ENCODE data around the gene CIB4.
A peak's percentile ranks its signal among the peaks of the same experiment; 100 is the strongest.

CIB4 gene

DNA sequence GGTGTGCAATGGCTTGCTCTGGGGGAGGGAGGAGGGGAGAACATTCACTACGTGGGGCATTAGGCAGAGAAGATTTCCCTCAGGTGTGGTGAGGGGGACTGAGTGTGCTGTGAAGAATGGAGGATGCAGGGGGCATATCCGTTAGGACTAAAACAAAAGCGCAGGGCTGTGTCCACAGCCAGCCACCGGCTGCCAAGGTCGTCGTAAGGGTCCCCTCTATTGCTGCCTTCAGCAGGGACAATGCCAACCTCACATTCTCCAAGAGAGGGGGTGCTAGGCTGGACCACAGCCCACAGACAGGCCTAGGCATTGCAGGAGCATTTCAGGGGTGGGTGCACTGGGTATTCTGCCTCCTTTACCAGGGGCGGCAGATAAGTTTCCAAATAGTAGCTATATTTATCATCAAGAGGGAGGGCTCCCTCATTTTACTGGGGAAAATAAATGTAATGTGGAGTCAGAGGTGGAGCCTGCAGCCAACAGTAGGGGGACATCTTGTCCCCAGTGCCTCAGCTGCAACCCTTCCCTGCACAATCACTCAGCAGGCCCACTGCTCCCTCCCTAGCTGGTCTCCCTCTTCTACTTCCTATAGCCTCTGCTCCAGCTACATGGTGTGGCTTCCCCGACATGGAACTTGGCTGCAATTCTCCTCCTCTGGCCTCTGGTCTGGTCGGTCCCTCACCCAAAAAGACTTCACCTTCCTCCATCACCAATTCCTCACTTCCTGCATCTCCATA, 88.4 kb downstream of the CIB4 start:
- DNase-seq (ENCODE audit: low read depth, low spot score), result no peak

DNA sequence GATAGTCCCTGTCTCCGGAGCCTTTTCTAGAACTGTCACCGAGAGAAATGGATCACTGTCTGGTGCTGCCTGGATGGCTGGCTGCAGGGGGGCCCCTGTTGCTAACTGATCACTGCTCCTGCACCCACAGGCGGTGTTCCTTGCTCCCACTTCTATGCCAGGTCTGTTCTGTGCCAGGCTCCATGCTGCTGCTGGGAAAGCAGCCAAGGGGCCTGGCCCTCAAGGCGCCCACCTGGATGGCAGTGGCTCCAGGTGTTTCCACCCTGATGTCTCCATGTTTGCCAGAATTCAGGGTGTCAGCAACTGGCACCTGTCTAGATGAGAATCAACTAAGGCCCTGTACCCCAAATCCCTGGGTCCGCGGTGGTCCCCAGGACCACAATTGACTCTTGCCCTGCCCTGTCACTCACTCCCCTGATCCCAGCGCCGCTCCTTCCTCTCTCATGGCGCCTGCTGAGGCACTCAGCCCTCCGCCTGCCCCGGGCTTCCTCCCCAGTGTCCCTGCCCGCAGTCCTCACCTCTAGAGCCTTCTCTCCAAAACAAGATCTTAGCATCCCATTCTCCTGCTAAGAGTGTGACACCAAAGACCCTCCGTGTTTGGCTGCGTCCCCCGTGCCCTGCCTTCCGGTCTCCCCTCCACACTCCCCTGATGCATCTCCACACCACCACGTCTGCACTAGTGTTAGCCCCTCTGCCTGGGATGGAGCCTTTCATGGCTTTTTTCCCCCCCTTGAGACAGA, 90.7 kb downstream of the CIB4 start:
- DNase-seq (ENCODE audit: low read depth, low spot score), result no peak

DNA sequence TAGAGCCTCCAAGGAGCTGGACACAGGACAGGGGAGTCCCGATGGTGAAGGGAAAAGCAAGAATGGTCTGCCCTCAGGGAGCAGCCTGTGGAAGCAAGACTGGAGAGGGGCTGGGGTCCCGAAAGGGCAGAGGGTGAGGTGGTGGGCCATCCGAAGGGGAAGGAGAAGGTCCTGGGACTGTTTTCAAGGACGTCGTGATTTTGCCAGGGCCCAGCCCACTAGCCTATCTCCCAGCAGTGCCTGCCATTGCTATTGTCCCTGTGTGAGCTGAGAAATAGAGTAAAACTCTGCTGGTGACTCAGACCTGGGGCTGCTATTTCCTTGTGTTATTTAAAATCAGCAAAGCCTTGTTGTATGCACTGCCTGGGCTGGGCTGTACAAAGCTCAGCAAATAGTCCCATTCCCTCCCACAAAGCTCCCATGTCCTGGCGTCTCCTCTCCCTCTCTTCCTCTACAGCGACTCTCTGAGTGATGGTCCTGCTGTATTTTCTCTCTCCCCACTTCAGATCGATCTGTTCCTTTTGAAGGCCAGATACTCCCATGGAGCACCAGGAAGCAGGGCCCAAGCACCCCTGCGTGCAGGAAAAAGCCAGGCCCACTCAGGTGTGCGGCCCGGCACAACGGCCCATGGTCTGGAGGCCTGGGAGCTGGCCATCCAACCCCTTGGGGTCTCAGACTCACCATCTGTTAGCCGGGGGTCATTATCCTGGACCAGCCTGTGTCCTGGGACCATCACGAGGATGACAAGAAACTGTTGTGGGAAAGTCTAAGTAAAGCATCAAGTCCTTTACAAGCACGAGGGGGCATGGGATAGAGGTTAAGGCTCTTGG, 98.3 kb downstream of the CIB4 start:
- no peak for DNase-seq (ENCODE audit: low read depth, low spot score)

DNA sequence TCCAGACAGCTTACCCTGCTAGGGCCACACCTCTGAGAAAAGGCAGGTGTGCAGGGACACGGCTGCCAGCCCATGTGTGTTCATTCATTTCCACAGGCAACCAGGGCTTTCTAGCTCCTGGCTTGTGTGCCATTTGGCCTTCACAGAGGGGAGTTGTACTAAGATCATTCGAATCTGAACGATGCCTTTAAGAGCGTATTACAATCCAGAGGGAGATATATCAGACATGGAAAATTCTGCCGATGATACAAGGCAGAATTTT, 99.0 kb downstream of the CIB4 start:
- DNase-seq (ENCODE audit: low read depth, low spot score), result no peak

DNA sequence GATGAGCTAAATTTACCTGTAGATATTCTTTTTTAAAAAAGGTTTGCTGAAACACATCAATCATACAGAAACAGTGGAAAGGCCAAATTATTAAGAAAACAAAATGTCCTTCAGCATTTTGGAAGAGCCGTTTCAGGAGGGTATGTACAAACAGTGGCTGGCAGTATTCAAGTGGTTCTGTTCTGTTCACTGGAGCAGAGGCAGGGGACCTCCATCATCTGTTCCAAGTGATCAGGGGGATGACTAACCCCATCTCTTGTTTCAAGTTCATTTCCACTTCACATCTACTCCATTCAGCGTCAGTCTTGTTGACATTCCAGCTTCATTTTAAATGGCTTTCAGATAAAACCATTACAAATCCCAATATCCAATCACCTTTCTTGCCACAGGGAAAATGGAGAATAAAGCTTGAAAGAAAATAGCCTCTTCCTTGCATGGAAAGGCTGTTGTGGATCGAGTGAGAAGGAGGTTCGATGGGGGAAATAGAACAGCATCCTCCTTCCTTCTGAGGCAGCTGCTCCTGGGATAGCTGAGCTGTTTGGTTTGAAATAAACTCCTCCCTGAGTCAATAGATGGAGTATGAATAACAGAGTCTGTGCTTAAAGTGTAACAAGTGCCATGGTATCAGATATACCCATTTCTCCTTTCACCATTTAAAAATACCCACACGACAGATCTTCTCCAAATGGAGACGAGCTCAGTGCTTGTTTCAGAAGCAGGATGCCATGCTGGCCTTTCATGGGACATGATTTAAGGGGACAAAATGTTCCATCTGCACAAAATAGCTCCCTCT, 99.6 kb downstream of the CIB4 start:
- no peak for DNase-seq (ENCODE audit: low read depth, low spot score)

DNA sequence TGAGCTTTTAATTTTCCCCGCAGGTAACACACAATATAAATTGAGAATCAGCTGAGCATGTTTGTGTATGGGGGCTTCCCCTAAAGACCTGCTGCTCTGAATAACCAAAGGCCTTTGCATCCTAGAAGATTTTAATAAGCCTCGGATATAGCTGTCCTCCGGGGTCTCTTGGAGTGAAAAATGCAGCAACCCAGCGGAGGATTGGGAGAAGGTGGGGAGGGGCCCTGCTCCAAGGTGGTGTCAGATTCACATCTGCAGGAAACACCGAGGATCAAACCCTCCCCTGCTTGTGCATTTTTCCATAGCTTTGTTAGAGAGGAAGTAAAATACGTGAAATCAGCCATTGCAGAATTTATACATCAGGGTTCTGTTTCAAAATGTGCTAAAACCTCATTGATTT, 100.2 kb downstream of the CIB4 start:
- DNase-seq (ENCODE audit: low read depth, low spot score), result no peak

DNA sequence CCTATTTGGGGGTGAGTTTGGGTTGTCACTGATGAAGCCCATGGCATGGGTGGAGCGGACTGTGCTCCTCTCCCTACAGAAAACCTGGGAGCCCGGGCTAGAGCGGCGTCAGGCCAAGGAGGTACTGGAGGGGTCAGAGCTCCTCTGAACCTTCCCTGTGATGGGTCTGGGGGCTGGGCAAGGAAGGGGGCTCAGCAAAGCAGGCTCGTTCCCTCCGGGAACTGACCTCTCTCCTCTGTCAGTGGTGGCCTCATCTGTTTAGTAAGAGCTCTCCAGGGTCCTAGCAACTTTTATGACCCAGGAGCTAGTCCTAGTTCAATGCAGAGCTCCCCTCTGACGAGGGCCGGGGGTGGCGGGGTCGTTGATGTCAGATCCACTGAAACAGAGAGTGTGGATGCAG, 100.9 kb downstream of the CIB4 start:
- DNase-seq (ENCODE audit: low read depth, low spot score), result no peak

DNA sequence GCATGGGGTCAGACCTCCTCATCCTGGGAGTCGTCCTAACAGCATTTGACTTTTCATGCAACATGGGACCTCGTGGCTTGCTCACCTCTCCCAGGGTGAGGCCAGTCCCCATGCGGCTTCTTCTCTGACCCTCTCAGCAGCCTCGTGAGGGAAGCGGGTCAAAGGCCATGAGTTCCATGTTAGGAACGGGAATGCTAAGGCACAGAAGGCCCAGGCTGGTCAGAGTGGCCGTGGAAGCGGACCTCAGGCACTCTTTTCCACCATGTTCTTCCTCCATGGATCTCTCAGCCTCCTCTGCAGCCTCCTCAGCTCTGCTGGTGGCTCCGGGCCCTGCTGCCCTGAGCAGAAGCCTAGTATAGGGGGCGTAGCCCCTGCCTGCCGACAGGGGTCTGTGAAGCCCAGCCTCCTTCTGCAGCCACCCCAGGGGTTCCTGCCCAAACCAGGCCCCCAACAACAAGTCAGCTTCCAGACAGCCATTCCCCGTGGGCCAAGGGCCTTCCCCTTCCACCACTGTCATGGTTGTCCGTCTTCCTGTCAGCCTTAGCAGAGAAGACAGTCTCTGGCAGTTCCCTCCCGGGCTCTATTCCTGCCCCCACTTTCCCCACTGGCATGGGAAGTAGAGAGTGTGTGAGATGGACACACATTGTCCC, 103.2 kb downstream of the CIB4 start:
- DNase-seq (ENCODE audit: low read depth, low spot score), result no peak

DNA sequence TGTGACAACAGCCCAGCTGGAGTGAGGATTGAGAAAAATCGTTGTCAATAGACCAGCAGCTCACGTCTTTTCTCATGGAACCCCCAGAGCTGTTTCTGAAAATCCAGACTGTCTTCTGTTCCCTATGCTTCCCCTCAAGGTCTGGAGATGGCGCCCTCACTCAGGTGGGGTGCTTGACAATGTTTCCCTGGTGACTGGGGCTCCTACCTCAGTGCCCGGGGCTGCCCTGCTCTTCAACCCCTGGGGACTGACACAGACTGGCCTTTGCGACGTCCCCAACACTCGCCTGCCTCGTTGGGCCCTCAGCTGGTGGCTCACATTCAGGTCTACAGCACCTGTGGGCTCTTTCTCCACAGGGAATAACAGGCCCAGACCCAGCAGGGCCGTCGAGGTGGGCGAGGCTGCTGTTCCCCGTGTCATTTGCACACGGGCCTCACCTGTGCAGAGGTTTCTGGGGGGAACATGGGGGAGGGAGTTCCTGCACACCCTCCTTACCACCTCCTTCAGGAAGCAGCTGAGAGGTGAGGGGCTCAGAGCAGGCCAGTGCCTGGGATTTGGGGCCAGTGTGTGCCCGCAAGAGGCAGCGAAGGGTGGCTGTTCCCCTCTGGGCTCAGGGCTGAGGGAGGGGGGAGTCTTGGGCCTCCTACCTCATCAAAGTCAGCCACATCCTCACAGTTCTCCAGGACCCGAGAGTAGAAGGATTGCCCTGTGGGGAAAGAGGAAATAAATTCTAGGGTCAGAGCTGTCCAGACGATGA, 103.9 kb downstream of the CIB4 start:
- no peak for DNase-seq (ENCODE audit: low read depth, low spot score)

DNA sequence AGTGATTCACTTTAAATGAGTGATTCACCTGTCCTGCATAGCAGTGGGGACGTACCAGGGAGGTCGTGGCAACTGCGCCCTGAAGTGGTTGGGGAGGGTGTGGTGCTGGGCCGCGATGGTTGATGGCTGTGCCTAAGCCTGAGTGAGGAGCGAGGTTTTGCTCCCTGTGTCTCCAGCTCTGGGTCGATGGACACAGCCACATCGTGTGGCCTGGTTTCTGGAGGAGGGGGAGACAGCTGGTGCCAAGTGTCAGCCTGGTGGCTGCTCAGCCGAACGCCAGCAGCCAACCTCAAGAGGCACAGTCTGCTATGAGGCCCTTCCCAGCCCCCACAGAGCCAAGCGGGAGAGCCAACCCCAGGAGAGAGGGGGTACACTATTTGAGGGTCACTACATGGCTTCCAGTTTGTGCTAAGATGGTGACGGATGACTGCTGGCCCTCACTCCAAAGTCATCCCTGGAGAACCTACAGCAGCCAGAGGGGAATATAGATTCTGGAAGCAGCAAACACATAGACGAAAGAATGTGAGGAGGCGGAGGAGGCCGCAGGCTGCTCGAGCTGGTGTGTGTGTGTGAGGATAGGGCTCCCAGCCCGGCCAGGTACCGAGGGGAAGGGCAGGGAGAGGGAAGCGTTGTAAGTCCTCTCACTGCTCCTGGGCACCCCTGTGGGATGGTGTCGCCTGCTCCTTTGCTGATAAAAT, 104.6 kb downstream of the CIB4 start:
- peak; percentile 52 for DNase-seq (ENCODE audit: low read depth, low spot score)

DNA sequence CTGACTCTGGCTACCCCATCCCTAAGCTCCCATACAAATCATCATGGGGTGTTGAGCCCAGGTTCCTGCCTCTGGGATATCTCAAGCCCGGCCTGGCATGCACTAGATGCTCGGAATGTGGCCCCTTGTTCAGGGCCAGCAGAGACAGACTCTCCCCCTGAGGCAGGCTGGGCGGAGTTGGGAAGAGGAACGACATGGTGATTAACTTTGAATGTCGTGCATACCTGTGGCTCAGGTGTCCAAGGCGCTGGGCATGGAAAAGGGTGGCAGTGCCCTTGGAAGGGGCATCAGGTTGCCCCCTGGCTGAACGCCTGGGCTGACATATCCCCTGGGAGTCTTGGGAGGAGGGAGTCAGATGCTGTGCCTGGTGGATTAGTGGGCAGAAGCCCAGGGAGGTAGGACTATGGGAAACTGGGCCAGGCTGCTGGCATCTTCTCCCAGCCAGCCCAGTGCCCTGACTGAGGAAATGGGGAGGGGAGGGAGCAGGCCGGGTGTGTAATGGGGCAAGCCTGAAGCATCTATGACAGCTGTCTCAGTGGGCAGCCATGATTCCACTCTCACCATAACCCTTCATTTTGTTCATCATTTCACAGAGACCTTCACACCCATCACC, 105.4 kb downstream of the CIB4 start:
- DNase-seq (ENCODE audit: low read depth, low spot score), result no peak

DNA sequence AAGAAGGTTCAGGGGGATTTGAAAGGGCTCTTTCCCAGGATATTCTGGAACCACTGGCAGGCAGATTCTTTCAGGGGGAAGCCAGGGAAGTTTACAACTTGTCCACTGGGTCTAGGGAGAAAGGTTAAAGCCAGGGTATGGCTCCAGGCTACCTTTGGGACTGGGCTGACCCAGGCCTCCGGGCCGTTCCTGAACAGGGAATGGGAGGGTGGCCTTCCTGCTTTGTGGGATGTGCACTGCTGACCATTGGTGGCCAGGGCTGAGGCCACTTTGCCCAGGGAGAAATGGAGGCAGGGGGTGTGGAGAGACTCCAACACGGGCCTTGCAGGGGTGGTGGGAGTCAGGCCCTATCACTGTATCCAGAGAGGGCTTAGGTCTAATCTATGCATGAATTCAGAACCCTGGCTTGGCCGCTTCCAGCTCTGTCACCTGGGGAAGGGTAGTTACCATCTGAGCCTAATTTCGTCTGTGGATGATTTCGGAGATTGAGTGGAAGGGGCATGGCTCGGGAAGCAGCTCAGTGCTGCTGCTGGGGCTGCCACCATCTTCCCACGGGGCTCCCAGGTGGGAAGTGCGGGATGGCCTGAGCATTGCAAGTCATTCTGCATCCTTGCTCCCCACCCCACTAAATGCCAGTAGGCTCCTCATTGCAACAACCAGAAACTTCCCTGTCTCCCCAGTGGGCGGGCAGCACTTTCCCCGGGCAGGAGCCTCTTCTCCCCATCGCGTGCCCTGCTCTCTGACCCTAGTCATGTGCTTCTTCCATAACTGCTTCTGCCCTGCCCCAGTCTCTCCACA, 106.1 kb downstream of the CIB4 start:
- no peak for DNase-seq (ENCODE audit: low read depth, low spot score)

DNA sequence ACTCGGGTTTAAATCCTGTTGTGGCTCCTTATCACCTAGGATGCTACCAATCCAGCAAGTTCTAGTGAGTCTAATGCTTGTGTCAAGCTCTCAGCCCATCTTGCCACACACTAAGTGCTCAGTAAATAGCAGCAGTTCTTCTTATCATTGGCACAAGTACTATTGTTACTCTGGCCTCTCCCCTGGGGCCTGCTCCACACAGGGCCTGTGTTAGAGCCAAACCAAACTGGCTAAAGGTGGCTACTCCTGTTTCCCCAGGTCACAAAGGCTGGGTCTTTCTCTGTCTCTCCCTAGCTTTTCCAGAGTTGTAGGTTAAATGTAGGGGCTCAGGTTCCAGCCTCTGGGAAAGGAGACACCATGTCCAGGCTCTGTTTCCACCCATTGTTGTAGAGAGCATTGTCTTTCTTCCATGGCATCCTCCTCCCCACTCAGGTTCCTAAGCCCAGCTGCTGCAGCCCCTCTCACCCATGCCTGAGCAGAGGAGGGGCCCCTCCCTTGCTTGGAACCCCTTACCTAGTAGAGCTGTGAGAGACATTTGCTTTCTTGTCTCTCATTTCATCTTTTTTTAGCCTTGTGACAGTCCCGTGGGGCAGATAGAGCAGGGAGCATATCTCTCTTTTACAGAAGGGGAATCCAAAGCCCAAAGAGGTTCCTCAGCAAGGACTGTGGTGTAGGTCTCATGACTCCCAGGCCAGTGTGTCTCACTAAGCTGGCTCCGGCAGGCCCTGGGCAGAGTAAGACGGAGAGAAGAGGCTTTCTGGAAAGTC, 106.9 kb downstream of the CIB4 start:
- no peak for DNase-seq (ENCODE audit: low read depth, low spot score)

DNA sequence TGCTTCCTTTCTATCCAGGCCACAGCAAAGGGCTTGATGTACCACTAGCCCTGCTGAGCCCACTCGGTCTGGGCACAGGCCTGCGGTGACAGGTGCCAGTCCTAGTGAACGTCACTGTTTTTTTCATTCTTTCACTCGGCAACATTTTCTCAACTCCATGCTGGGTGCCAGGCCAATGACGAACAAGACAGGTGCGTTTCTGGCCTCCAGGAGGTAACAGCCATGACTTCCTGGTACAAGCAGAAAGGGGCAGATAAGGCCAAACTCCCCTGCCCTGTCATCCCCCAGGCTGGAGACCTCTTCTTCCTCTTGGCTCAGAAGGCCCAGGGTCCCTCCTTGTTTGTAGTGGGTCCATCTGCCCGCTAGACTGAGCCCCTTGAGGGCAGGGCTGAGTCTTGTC, 107.5 kb downstream of the CIB4 start:
- no peak for DNase-seq (ENCODE audit: low read depth, low spot score)

DNA sequence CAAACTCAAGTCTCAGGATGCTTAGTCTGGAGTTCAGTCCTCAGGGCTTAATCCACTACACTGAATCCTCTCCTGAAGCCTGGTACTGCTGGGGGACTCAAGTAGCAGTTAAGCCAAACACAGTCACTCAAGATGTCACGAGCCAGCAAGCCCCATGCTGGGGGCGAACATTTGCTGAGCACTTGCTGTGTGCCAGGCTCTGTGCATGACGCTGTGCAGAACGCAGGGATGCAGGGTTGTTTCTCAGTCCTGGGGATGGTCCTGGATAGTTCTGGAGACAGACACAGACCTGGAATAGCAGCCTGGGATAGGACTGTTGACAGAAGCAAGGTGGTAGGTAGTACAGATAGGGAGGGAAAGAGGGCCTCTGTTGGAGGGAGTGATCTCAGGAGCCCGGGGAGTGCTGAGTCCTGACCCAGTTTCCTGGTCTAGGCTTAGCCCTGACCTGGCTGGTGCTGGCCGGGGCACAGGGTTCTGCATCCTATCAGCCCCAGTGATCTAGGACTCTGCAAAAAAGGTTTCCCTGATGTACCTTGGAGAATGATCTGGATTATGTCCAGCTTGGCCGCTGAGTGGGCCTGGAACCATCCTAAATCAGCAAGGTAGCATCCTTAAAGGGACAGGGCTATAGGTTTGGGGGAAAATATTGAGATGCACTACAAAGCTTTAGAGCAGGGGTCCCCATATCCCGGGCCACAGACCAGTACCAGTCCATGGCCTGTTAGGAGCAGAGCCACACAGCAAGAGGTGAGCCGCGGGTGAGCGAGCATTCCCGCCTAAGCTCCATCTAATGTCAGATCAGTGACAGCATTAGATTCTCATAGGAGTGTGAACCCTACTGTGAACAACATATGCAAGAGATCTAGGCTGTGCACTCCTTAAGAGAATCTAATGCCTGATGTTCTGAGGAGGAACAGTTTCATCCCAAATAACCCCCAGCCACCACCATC, 108.6 kb downstream of the CIB4 start:
- DNase-seq (ENCODE audit: low read depth, low spot score), result no peak

All from ELF-1 (cell line).